Measurements from ENCODE around the gene CCDC9. TPM values are rescaled to one million over a fixed set of nuclear protein-coding genes. Genes with fewer than 3 reads are reported as not detected.

The CCDC9 gene
- total RNA-seq, 2 experiments from 2014 or later = 28.4 to 29.3 TPM

- no peak for DNase-seq
- H3K36me3 Mint-ChIP-seq = peaks cover 5% of the 10 kb centered on the region
Measured at GRCh38 chr19:47229676-47230053, 26.7 kb upstream of the CCDC9 start.

GRCh38 chr19:47230054-47230920 is 26.0 kb upstream of the CCDC9 start:
- DNase-seq = peak; percentile 82
- no peak overlapping the region for H3K27ac Mint-ChIP-seq
- H3K36me3 Mint-ChIP-seq = peaks cover 5% of the 10 kb centered on the region
- peak overlapping the region; percentile 22 for H3K4me3 Mint-ChIP-seq
- no peaks in the 10 kb centered on the region for H3K9me3 Mint-ChIP-seq
- H3K27me3 Mint-ChIP-seq = no peaks in the 10 kb centered on the region
- H3K4me1 Mint-ChIP-seq = peaks cover 31% of the 10 kb centered on the region

More at GRCh38 chr19:47229676-47230053, 26.7 kb upstream of the CCDC9 start:
- Mint-ChIP-seq H3K27ac (no peak overlapping the region), H3K4me1 (peaks cover 31% of the 10 kb centered on the region), H3K9me3 (no peaks in the 10 kb centered on the region), H3K4me3 (no peak overlapping the region), H3K27me3 (no peaks in the 10 kb centered on the region)

- peaks cover 27% of the 10 kb centered on the region for H3K4me1 Mint-ChIP-seq
- H3K9me3 Mint-ChIP-seq = no peaks in the 10 kb centered on the region
- H3K36me3 Mint-ChIP-seq = no peaks in the 10 kb centered on the region
- H3K4me3 Mint-ChIP-seq = peak within 1 kb of the TSS; percentile 78
- peaks cover under 1% of the 10 kb centered on the region for H3K27me3 Mint-ChIP-seq
- peak within 1 kb of the TSS; percentile 44 for H3K27ac Mint-ChIP-seq
- DNase-seq = no peak
Measured at GRCh38 chr19:47230921-47231214, 25.5 kb upstream of the CCDC9 start, which contains the start of gene BBC3. Gene BBC3 (minus strand): TSS chr19:47231199. CDS start chr19:47228431, 2,768 bp downstream.

- DNase-seq = peak; percentile 93
- H3K4me3 Mint-ChIP-seq = peak overlapping the region; percentile 78
- H3K27ac Mint-ChIP-seq = peak overlapping the region; percentile 44
- peaks cover 27% of the 10 kb centered on the region for H3K4me1 Mint-ChIP-seq
- peaks cover 3% of the 10 kb centered on the region for H3K27me3 Mint-ChIP-seq
- no peaks in the 10 kb centered on the region for H3K9me3 Mint-ChIP-seq
- no peaks in the 10 kb centered on the region for H3K36me3 Mint-ChIP-seq
Measured at GRCh38 chr19:47231215-47232054, 24.9 kb upstream of the CCDC9 start.

- H3K4me3 Mint-ChIP-seq = peak overlapping the region; percentile 78
- H3K36me3 Mint-ChIP-seq = no peaks in the 10 kb centered on the region
- peaks cover 20% of the 10 kb centered on the region for H3K4me1 Mint-ChIP-seq
- DNase-seq = peak; percentile 52
- peak overlapping the region; percentile 44 for H3K27ac Mint-ChIP-seq
- peaks cover 3% of the 10 kb centered on the region for H3K27me3 Mint-ChIP-seq
- no peaks in the 10 kb centered on the region for H3K9me3 Mint-ChIP-seq
Measured at GRCh38 chr19:47232422-47233211, 23.7 kb upstream of the CCDC9 start.

GRCh38 chr19:47236072-47236675 is 20.2 kb upstream of the CCDC9 start:
- Mint-ChIP-seq H3K4me3 (no peak overlapping the region), H3K9me3 (no peaks in the 10 kb centered on the region), H3K36me3 (no peaks in the 10 kb centered on the region), H3K4me1 (peaks cover 24% of the 10 kb centered on the region), H3K27ac (no peak overlapping the region), H3K27me3 (peaks cover 3% of the 10 kb centered on the region)
- no peak for DNase-seq

GRCh38 chr19:47239152-47239551 is 17.2 kb upstream of the CCDC9 start:
- no peak overlapping the region for H3K27ac Mint-ChIP-seq
- peaks cover 3% of the 10 kb centered on the region for H3K27me3 Mint-ChIP-seq
- H3K4me1 Mint-ChIP-seq = peaks cover 15% of the 10 kb centered on the region
- H3K4me3 Mint-ChIP-seq = peak overlapping the region; percentile 57
- H3K9me3 Mint-ChIP-seq = no peaks in the 10 kb centered on the region
- peaks cover 6% of the 10 kb centered on the region for H3K36me3 Mint-ChIP-seq
- DNase-seq = no peak

GRCh38 chr19:47239610-47240296 is 16.6 kb upstream of the CCDC9 start:
- no peak overlapping the region for H3K27ac Mint-ChIP-seq
- no peak overlapping the region for H3K4me3 Mint-ChIP-seq
- H3K36me3 Mint-ChIP-seq = peaks cover 6% of the 10 kb centered on the region
- DNase-seq = peak; percentile 69
- peaks cover 3% of the 10 kb centered on the region for H3K27me3 Mint-ChIP-seq
- H3K9me3 Mint-ChIP-seq = no peaks in the 10 kb centered on the region
- peaks cover 20% of the 10 kb centered on the region for H3K4me1 Mint-ChIP-seq

GRCh38 chr19:47240556-47240955 is 15.8 kb upstream of the CCDC9 start:
- H3K27me3 Mint-ChIP-seq = peaks cover 3% of the 10 kb centered on the region
- H3K36me3 Mint-ChIP-seq = peaks cover 6% of the 10 kb centered on the region
- DNase-seq = no peak
- no peak overlapping the region for H3K4me3 Mint-ChIP-seq
- no peaks in the 10 kb centered on the region for H3K9me3 Mint-ChIP-seq
- no peak overlapping the region for H3K27ac Mint-ChIP-seq
- peaks cover 22% of the 10 kb centered on the region for H3K4me1 Mint-ChIP-seq

GRCh38 chr19:47240996-47241918 is 15.1 kb upstream of the CCDC9 start:
- Mint-ChIP-seq H3K4me1 (peaks cover 22% of the 10 kb centered on the region), H3K36me3 (peaks cover 6% of the 10 kb centered on the region), H3K4me3 (no peak overlapping the region), H3K27me3 (no peaks in the 10 kb centered on the region), H3K27ac (no peak overlapping the region), H3K9me3 (no peaks in the 10 kb centered on the region)
- DNase-seq = peak; percentile 82

- H3K27ac Mint-ChIP-seq = no peak overlapping the region
- H3K36me3 Mint-ChIP-seq = peaks cover 6% of the 10 kb centered on the region
- DNase-seq = no peak
- no peaks in the 10 kb centered on the region for H3K9me3 Mint-ChIP-seq
- H3K27me3 Mint-ChIP-seq = no peaks in the 10 kb centered on the region
- peaks cover 22% of the 10 kb centered on the region for H3K4me1 Mint-ChIP-seq
- no peak overlapping the region for H3K4me3 Mint-ChIP-seq
Measured at GRCh38 chr19:47241919-47242577, 14.3 kb upstream of the CCDC9 start.

- Mint-ChIP-seq H3K27me3 (no peaks in the 10 kb centered on the region), H3K27ac (peak overlapping the region; percentile 99), H3K4me3 (peak overlapping the region; percentile 93), H3K36me3 (peaks cover 6% of the 10 kb centered on the region), H3K4me1 (peaks cover 25% of the 10 kb centered on the region), H3K9me3 (no peaks in the 10 kb centered on the region)
- no peak for DNase-seq
Measured at GRCh38 chr19:47243364-47243775, 13.0 kb upstream of the CCDC9 start.

All from activated naive CD8-positive, alpha-beta T cell treated with anti-CD3 and anti-CD28 coated beads for 36 hours (primary cell).